GM19035 (cell line): ENCODE results near the gene MDH2.
"Not testable (repeated sequence)": the region's sequence is repeated elsewhere in the genome, so short reads cannot be mapped to it uniquely, and the experiment has no call there.

Experiments used
- ATAC-seq: cut with Tn5 transposase; IDR thresholded peaks from one replicate; pipeline ENCODE4 v1.9.1; 2021; ENCODE audit not compliant: unreplicated experiment

The MDH2 gene

GRCh38 chr7:76047305-76047810 lies 548 bp upstream of the MDH2 start:
- peak; percentile 8 for ATAC-seq

DNA sequence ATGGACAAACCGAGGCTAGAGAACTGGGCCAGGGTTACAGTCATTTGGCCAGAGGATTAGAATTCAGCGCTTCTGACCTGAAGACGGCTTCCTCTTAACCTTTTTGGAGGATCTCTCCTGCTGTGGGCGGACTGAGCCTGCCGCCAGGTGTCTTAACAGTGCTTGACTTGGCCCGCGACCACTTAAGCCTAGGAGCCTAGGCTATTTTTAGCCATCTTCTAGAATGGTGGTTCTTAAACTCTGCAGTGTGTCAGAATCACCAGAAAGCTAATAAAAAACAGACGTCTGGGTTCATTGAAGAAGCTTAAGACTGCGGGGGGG lies 722 bp downstream of the MDH2 start:
- ATAC-seq: no peak

DNA sequence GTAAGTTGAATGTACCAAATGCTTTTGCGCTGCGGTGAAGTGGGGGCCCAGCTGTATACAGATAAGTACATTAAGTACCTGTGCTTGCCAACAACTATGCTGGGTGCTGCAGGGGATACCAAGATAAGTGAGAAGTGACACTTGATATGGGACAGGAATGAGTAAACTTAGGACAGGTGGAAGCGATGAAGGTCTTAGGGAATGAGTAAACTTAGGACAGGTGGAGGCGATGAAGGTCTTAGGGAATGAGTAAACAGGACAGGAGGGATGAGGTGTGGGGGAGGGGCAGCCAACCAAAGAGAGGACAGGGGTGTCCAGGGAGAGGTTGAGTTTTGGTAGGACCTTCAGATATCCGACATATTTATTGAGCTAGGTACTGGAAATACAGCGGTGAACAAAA lies 1.4 kb downstream of the MDH2 start:
- ATAC-seq: no peak

DNA sequence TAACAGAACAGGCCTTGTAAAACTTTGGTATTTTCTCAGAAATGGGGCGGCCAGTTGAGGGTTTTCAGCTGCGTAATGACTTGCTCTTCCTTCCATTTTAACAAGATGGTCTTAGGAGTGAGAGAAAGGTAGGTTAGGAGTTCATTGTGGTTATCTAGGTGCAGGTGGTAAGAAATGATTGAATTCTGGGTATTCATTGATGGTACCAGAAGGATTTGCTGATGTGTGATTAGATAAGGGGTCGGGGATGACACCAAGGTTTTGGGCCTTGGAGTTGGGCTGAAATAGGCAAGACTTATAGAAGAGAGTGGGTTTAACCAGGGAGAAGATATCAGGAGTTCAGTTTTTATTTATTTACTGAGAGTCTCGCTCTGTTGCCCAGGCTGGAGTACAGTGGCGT lies 2.6 kb downstream of the MDH2 start:
- ATAC-seq: no peak

DNA sequence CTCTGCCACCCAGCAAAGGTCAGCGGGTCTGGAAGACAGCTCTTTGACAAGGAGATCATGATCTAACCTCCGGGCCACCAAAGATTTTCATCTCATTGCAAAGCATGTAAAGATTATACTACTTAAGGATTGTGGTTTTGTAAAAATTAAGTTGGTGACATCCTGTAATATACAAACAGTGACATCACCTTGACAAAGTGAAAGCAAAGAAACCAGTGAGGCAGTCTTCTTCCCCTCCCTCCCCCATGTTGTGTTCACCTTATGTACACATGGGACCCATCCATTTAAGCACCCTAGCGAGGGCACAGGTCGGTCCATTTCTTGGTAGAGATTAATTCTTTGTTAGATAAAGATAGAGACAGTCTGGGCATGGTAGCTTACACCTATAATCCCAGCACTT lies 3.9 kb downstream of the MDH2 start:
- no peak for ATAC-seq

GRCh38 chr7:76052681-76053080 lies 4.8 kb downstream of the MDH2 start:
- ATAC-seq: not testable (repeated sequence)

GRCh38 chr7:76053461-76053860 lies 5.6 kb downstream of the MDH2 start:
- no peak for ATAC-seq

GRCh38 chr7:76054123-76055120 lies 6.5 kb downstream of the MDH2 start:
- ATAC-seq: no peak

DNA sequence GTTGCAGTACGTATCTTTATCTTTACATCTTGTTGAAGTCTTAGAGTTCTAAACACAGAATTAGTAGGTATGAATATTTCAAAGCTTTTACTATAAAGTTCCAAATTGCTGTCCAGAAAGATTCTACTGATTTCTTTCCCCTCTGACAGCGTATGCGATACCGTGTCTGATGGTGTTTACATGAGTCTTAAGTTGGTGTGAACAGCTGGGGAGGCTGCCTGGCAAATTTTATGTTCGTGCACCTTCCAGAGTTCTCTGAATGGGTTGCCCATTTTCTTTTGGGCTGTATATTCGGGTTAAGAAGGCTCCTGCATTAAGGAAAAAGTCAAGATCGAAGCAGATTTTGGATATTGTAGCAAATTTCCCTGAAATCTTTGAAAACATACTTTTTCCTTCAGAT lies 8.3 kb downstream of the MDH2 start:
- no peak for ATAC-seq

GRCh38 chr7:76057103-76057812 lies 9.4 kb downstream of the MDH2 start:
- no peak for ATAC-seq

DNA sequence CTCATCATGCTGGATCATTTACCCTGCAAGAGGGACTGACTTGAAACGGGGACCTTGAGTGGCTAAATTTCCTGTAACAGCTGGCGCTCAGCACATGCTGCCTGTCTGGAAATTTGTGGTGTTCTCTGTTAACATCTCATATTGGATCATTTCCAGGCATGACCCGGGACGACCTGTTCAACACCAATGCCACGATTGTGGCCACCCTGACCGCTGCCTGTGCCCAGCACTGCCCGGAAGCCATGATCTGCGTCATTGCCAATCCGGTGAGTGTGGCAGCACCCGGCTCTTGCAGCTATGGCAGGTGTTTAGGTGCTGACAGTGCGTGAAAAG lies 9.9 kb downstream of the MDH2 start:
- no peak for ATAC-seq

DNA sequence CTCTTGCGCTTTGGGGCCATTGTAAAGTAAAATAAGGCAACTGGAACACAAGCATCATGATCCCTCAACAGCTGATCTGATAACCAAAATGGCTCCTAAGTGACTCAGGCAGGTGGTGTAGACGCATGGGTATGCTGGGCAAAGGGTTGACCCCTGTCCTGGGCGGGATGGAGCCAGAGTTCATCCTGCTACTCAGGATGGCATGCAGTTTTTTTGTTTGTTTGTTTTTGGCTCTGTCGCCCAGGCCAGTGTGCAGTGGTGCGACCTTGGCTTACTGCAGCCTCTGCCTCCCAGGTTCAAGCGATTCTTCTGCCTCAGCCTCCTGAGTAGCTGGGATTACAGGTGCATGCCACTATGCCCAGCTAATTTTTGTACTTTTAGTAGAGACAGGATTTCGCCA lies 10.8 kb downstream of the MDH2 start:
- ATAC-seq: not testable (repeated sequence)

DNA sequence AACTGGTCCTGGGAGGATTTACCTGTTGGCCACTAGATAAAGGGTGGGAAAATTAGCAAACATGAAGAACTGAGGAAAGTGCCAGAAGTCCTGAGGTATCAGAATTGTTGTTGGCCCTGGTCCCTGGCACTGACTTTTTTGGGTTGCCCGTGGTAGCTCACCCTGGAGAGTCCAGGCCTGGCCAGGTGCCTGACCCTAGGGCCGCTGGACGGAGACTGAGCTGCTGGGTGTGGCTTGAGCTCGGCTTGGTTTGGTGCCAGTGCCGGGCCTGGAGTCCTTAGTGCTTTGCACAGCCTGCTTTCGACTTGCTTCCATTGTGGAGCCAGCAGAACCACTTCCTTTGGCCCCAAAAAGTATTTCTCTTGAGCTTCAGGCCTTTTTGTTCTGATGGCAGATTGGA lies 12.9 kb downstream of the MDH2 start:
- ATAC-seq: no peak

DNA sequence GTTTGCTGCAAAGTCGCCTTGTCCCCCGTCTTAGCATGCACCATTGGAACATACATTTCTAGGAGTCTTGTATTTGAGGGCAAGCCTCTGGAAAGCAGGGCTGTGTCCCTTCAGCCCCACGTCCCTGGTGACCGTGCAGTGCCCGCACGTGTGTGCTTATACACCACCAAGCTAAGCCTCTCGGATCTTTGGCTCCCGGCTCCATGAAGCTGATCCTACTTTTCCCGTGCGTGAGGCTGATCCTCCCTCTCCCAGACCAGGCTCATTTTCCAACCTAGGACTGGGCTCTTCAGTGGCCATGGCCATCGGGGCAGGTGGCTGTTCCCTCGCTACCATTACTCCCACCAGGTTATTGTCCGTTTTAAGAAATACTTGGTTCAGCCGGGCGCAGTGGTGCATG lies 14.3 kb downstream of the MDH2 start:
- ATAC-seq: no peak

GRCh38 chr7:76063114-76063513 lies 15.2 kb downstream of the MDH2 start:
- ATAC-seq: no peak

DNA sequence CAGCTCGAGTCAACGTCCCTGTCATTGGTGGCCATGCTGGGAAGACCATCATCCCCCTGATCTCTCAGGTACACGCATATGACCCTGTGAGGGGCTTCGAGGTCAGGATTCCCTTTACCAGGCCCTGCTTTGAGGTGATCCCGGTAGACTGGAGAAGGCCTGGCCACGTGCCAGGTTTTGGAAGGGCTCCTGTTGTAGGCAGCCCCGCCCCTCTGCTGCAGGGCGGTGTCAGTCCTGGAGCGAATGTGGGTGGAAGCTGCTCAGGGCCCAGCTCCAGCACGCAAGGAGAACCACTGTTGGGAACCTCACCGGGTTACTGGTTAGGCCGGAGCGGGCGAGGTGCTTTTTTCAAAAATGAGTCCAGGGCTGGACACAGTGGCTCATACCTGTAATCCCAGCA lies 15.6 kb downstream of the MDH2 start:
- ATAC-seq: no peak

- no peak for ATAC-seq
Measured at GRCh38 chr7:76064208-76064970, 16.5 kb downstream of the MDH2 start.

DNA sequence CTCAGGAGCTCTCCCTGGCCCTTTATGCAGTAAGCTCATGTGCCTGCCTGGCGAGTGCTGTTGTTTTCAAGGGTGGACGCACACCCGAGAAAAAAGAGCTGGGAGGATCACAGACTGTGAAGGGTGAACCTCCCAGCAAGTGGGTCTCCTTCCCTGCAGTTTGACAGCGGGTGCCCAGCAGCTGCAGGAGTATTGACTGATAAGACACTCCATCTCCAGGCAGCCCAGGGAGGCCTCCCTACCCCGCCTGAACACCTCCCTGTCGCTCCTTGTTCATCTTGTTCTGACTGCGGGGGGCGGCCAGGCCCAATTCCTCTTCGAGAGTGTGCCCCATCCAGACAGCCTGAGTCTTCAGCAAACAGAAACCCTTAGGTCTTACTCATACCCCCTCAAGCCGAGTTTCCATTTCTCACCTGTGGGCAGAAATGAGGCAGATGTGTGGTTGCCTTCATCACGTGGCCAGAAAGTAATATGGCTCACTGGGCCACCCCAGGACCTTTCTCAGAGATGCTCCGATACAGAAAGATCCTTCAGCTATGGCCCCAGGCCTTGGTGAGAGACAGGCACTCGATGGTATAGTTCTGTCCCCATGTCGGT lies 17.2 kb downstream of the MDH2 start:
- no peak for ATAC-seq

DNA sequence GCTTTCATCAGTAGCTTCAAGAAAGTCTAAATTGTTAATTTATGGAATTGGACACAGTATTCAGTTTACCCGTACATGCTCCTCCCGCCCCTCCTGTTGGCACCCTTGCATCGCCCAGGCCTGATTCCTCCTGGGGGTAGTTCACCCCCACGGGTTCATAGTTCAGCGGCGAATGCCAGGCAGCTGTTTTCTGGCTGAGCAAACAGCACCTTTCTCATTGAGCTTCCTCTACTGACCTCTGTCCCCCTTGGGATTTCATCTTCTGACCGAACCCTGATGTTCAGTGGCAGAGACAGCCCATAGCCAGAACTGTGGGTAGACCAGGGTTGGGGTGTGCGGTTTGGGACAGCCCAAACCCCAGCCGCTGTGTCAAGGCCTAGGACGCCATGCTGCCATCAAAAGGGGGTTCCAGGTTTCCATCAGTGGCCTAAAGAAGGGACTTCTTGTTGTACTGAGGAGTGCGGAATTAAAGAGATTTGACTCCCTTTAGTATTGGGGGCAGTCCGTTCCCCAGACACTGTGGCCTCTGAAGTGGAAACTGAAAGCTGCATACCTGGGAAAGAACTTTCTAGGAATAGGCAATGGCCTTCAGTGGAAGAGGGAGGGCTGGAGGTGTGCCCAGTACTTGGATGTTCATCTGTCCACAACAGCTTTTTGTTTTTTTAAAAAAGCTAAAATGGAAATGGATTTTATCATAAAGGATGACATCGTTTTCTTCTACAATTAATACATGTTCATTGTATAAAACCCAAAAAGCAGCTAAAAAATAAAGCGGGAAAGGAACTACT lies 19.0 kb downstream of the MDH2 start:
- ATAC-seq: no peak

DNA sequence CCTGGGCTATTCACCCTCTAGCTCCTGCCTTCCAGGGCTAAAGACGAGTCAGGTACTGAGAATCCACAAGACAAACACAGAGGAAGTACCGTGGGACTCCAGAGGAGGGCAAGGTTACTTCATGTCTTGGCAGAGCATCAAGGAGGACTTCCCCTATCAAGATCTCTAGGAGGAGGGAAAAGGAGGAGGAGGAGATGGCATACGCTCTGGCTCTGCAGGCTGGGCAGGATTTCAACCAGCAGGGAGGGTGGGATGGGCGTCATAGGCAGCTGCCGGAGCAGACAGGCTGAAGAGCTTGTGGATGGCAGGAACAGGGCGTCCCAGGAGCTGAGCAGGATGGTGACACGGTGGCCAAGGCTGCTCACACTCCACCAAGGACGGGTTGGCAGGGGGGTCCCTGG lies 21.3 kb downstream of the MDH2 start:
- no peak for ATAC-seq
